ENCODE measurements around the gene C3orf70.

DNA sequence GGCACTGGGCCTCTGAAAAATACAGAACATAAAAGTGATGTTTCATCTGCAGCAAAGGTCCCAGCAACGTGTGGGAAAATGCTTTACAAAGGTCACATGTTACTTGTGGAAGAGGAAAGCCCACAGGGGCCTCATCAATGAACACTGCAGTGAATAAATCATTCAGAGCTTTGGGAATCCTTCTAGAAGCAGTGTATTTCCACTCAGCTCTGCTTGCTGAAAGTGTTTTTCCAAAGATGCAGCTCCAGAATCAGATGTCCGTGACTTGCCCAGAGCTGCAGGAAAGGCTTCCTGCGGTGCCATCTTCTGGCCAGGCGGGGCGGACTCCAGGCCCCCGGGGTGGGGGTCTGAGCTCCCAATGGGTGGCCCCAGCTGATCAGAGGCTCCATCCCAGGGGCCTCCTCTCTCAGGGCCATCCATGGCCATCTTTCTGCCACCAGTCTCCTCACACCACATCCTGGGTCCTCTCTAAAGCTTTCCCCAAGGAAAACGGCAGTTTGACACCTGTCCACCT is 81.5 kb downstream of the C3orf70 start:
- no peak for TF ChIP-seq CTCF (IDR thresholded peaks at IDR 0.05; ENCODE audit: insufficient read depth, low read length)
- no peak for TF ChIP-seq POLR2AphosphoS5 (IDR thresholded peaks at IDR 0.05; ENCODE audit: low read depth)
- no peak for TF ChIP-seq REST (IDR thresholded peaks at IDR 0.05; ENCODE audit: insufficient replicate concordance, low read depth)
